Activated naive CD8-positive, alpha-beta T cell (primary cell): ENCODE measurements around the gene TPRX1.
"Not testable (repeated sequence)": the region's sequence is repeated elsewhere in the genome, so short reads cannot be mapped to it uniquely, and the experiment has no call there.

Experiments used
- H3K27ac Mint-ChIP-seq: one replicate; pipeline ENCODE4 v1.8.0; 2021; ENCODE audit warnings: mixed read lengths
- H3K27me3 Mint-ChIP-seq: one replicate; pipeline ENCODE4 v1.8.0; 2021; ENCODE audit warnings: mixed read lengths
- H3K36me3 Mint-ChIP-seq: one replicate; pipeline ENCODE4 v1.8.0; 2021; ENCODE audit warnings: mixed read lengths
- H3K4me1 Mint-ChIP-seq: one replicate; pipeline ENCODE4 v1.8.0; 2021; ENCODE audit warnings: low read depth, mixed read lengths
- H3K4me3 Mint-ChIP-seq: one replicate; pipeline ENCODE4 v1.8.0; 2021; ENCODE audit warnings: mild to moderate bottlenecking, mixed read lengths
- H3K9me3 Mint-ChIP-seq: one replicate; pipeline ENCODE4 v1.8.0; 2021; ENCODE audit warnings: low read depth, mixed read lengths

The TPRX1 gene

DNA sequence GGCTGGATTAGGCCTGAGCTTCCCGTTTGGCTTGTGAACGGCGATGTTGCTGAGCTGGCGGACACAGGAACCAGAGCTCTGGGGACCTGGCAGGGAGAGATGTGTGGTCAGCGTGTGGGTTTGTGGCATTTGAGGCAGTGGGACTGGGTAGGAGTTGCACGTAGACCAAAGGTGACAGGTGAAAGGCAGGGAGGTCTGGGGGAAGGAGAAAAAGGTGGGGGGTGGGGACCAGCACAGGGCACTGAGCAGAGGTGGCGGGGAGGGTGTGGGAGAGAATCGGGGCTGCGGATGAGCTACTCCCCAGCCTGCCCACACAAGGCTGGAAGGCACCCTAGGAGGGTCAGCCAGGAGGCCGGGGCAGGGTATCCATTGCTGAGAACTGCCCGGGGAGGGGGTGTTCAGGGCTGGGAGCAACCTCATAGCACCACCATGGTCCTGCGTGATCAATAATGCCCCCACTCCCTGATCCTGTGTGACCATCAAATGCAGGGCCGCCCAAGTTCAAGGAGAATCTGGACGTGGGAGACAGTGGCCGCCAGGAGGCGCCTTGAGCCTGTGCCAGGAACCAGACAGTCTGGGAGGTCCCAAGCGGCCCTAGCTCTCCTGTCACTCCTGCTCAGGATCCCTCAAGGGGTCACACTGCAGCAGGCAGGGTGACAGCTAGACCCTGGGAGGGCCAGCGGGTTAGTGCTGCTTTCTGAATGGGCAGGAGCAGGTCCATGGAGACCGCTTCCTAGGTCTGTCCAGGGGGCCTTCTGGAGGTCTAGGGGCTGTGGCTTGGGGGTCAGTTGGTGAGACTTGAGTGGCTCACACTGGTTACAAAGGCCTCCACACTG lies 38.6 kb downstream of the TPRX1 start:
- no peaks in the 10 kb centered on the region for H3K4me1 Mint-ChIP-seq
- no peaks in the 10 kb centered on the region for H3K9me3 Mint-ChIP-seq
- no peaks in the 10 kb centered on the region for H3K36me3 Mint-ChIP-seq
- no peak overlapping the region for H3K4me3 Mint-ChIP-seq
- no peaks in the 10 kb centered on the region for H3K27me3 Mint-ChIP-seq
- H3K27ac Mint-ChIP-seq = no peak overlapping the region

DNA sequence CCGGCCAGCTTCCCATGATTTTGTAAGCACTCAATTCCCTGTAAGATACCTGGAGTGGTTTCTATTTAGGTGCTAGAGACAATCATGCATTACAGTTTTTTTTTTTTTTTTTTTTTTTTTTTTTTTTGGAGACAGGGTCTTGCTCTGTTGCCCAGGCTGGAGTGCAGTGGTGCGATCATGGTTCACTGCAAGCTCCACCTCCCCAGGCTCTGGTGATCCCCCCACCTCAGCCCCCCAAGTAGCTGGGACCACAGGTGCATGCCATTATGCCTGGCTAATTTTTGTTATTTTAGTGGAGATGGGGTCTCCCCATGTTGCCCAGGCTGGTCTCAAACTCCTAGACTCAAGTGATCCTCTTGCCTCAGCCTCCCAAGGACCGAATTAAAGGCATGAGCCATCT lies 39.6 kb downstream of the TPRX1 start:
- not testable (repeated sequence) for H3K4me3 Mint-ChIP-seq, H3K9me3 Mint-ChIP-seq, H3K4me1 Mint-ChIP-seq, H3K36me3 Mint-ChIP-seq, H3K27me3 Mint-ChIP-seq, H3K27ac Mint-ChIP-seq

DNA sequence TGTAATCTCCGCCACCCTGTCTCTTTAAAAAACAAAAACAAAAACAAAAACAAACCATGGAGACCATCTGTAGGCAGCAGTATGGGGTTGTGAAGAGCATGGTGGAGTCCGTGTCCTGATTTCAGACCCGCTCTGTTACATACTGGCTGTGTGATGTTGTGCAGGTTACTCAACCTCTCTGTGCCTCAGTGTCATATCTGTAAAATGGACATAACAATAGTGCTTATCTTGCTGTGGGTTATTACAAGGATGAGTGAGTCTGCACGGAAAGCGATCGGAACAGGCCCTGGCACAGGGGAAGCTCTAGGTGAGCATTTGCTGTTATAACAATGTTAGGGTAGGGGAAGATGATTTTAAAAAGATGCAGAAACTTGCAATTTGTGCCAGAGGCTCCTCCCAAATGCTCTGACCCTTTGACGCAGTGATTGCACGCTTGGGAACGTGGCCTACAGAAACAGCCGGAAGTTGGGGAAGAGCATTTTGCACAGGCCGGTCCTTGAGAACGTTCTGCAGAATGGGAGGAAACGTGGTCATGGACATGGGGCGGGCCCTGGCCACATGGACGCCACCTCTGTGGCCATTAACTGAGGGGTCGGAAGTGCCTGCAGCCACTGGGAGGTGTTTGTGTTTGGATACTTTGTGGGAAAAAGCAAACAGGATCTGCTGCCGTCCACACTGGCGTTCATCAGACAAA lies 41.6 kb downstream of the TPRX1 start:
- Mint-ChIP-seq H3K27me3 (no peaks in the 10 kb centered on the region), H3K27ac (no peak overlapping the region), H3K36me3 (peaks cover 7% of the 10 kb centered on the region), H3K4me1 (no peaks in the 10 kb centered on the region), H3K9me3 (no peaks in the 10 kb centered on the region), H3K4me3 (no peak overlapping the region)

DNA sequence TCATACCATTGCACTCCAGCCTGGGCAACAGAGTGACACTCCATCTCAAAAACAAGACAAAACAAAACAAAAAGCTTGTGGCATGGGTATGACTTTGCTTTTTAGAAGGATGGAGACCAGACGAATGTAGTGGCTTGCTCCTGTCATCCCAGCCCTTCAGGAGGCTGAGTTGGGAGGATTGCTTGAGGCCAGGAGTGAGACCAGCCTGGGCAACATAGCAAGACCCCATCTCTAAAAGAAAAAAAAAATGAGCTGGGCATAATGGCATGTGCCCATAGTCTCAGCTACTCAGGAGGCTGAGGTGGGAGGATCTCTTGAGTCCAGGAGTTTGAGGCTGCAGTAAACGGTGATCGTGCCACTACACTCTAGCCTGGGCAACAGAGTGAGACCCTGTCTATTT lies 42.2 kb downstream of the TPRX1 start:
- Mint-ChIP-seq H3K4me3 (no peak overlapping the region), H3K36me3 (peaks cover 8% of the 10 kb centered on the region), H3K9me3 (no peaks in the 10 kb centered on the region), H3K27me3 (no peaks in the 10 kb centered on the region), H3K27ac (no peak overlapping the region), H3K4me1 (no peaks in the 10 kb centered on the region)

DNA sequence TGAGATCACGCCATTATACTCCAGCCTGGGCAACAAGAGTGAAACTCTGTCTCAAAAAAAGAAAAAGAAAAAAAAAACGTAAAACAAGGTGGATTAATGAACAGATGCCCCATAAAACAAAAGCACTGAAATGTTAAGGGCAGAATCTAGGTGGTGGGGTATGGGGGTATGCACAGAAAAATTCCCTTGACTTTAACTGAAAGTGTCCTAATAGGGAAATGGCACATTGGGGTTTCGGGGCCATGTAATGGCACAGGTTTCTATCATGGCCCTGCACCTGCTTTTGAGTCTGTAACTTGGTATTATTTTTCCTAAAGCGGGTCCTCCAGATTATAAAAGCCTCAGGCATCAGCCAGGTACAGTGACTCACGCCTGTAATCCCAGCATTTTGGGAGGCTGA lies 42.8 kb downstream of the TPRX1 start:
- Mint-ChIP-seq H3K9me3 (no peaks in the 10 kb centered on the region), H3K4me1 (no peaks in the 10 kb centered on the region), H3K27ac (no peak overlapping the region), H3K4me3 (no peak overlapping the region), H3K27me3 (no peaks in the 10 kb centered on the region), H3K36me3 (peaks cover 9% of the 10 kb centered on the region)

DNA sequence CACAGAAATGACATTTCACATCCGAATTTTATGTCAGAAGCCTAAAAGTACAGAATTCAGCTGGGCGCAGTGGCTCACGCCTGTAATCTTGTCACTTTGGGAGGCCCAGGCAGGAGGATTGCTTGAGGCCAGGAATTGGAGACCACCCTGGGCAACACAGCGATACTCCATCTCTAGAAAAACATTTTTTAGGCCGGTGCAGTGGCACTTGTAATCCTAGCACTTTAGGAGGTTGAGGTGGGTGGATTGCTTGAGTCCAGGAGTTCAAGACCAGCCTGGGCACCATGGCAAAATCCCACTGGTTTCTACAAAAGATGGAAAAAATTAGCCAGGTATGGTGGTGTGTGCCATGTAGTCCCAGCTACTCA lies 43.7 kb downstream of the TPRX1 start:
- H3K4me3 Mint-ChIP-seq = no peak overlapping the region
- no peaks in the 10 kb centered on the region for H3K27me3 Mint-ChIP-seq
- no peak overlapping the region for H3K27ac Mint-ChIP-seq
- no peaks in the 10 kb centered on the region for H3K9me3 Mint-ChIP-seq
- H3K36me3 Mint-ChIP-seq = peaks cover 9% of the 10 kb centered on the region
- H3K4me1 Mint-ChIP-seq = no peaks in the 10 kb centered on the region

DNA sequence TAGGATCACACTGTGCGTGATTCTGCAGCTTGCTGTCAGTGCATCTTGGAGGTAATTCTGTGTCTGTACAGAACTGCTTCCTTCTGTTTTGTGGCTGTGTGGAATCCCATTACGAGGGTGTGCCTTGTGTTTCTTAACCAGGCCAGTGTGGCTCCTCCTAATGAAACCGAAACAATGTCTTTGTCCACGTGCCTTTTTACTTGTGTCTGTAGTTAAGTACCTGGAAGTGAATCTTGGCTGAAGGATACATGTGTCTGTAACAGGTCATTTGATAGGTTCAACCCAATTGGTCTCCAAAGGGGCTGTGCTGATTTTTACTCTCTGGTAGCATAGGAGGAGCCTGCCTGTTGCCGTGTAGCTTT lies 45.9 kb downstream of the TPRX1 start:
- Mint-ChIP-seq H3K9me3 (no peaks in the 10 kb centered on the region), H3K27me3 (no peaks in the 10 kb centered on the region), H3K4me3 (no peak overlapping the region), H3K27ac (peak overlapping the region; percentile 6), H3K4me1 (no peaks in the 10 kb centered on the region), H3K36me3 (peaks cover 13% of the 10 kb centered on the region)

DNA sequence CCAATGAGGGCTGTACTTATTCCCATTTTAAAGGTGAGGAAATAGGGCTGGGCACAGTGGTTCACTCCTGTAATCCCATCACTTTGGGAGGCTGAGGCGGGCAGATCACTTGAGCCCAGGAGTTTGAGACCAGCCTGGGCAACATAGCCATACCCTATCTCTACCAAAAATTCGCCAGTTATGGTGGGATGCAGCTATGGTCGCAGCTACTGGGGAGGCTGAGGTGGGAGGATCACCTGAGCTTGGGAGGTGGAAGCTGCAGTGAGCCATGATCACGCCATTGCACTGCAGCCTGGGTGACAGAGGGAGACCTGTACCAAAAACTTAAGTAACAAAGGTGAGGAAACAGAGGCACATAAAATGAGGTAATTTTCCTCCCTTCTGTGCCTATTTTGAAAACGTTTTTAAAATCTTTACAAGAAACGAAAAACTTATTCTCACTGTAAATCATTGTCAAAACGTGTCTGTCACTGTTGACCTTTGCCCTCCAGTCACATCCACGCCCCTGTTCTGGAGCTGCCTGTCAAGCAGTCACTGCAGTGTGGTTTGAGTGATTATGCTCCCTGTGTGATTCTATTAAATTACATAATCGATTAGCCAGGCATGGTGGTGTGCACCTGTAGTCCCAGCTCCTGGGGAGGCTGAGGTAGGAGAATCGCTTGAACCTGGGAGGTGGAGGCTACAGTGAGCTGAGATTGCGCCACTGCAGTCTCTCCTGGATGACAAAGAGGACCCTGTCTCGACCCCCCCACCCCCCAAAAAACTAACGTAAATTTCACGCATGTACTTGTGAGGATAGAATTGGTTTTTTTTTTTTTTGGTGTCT lies 46.5 kb downstream of the TPRX1 start:
- no peaks in the 10 kb centered on the region for H3K9me3 Mint-ChIP-seq
- no peak overlapping the region for H3K4me3 Mint-ChIP-seq
- H3K27me3 Mint-ChIP-seq = no peaks in the 10 kb centered on the region
- no peak overlapping the region for H3K27ac Mint-ChIP-seq
- H3K4me1 Mint-ChIP-seq = no peaks in the 10 kb centered on the region
- peaks cover 15% of the 10 kb centered on the region for H3K36me3 Mint-ChIP-seq

DNA sequence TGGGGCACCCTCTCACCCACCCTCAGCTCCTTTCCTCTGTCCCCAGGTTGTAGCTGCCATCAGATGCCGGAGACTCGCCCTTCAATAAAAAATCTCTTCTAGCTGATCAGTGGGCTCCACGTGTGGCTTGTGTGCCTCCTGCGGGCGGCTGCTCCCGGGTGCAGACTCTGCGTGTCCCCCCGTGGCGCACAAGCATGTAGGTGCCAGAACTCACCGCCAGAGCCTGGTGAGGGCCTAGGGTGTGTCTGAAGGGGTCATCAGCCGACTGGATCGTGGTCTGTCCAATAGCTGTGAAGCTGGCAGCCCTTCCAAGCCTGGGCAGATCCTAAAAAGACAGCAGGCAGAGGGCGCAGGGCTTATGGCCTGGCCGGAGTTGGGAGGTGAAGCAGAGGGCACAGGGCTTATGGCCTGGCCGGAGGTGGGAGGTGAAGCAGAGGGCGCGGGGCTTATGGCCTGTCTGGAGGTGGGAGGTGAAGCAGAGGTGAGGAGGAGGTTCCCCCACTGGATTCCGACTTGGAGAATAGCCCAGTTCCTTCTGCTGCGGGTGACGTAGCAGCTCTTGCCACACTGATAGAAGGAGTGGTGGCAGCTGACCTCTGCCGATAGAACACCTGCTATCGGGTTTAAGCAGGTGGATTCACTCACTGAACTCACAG lies 47.3 kb downstream of the TPRX1 start:
- Mint-ChIP-seq H3K27ac (no peak overlapping the region), H3K4me3 (no peak overlapping the region), H3K36me3 (peaks cover 15% of the 10 kb centered on the region)

DNA sequence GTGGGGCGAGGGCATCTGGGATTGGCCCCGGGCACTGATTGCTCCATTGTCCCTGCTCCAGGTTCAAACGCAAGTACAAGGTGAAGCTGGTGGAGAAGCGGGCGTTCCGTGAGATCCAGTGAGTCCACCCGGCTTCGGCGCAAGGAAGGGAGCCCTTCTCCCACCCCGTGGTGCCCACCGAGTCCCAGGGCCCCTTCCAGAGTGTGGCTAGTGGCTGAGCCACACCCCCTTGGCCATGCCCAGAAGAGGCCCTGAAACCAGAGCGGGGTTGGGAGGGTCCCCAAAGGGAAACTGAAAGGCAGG lies 47.8 kb downstream of the TPRX1 start:
- no peak overlapping the region for H3K4me3 Mint-ChIP-seq
- no peak overlapping the region for H3K27ac Mint-ChIP-seq
- H3K9me3 Mint-ChIP-seq = no peaks in the 10 kb centered on the region
- H3K4me1 Mint-ChIP-seq = no peaks in the 10 kb centered on the region
- H3K36me3 Mint-ChIP-seq = peaks cover 15% of the 10 kb centered on the region
- H3K27me3 Mint-ChIP-seq = no peaks in the 10 kb centered on the region

More for the DNA sequence above, 47.3 kb downstream of the TPRX1 start:
- Mint-ChIP-seq H3K27me3 (no peaks in the 10 kb centered on the region), H3K9me3 (no peaks in the 10 kb centered on the region), H3K4me1 (no peaks in the 10 kb centered on the region)

DNA sequence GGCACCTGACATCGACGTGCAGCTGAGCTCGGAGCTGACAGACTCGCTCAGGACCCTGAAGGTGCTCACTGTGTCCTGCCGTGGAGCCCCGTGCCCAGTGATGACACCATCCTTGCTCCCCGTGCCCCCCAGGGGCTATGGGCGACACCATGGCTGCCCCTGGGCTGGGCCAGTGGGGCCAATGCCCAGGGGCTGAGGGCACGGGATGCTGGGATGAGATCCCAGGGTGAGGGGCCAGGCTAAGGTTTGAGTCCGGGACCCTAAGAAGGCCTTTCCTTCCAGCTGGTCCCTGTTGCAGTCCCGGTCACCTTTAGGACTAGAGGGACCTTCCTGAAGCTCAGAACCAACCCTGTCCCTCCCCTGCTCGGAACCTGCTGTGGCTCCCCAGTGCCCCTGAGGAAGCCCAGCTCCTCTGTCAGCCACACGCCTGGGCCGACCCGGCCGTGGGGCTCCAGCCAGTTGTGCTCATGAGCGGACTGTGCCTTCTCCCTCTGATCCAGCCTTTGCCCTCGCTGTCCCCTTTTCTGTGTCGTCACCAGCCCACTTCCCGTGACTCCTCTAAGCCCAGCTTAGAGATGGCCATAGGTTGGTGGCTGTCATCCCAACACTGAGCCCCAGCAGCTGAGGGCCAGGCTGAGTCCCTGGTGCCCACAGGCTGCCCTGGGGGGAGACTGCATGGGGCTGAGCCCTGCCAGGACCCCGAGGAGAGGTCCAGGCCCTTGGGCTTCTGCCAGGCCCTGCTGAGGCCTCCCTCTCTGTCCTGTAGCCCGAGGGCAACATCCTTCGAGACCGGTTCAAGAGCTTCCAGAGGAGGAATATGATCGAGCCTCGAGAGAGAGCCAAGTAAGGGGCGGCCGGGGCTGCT lies 48.4 kb downstream of the TPRX1 start:
- H3K27ac Mint-ChIP-seq = no peak overlapping the region
- H3K9me3 Mint-ChIP-seq = no peaks in the 10 kb centered on the region
- no peak overlapping the region for H3K4me3 Mint-ChIP-seq
- peaks cover 15% of the 10 kb centered on the region for H3K36me3 Mint-ChIP-seq
- no peaks in the 10 kb centered on the region for H3K4me1 Mint-ChIP-seq
- no peaks in the 10 kb centered on the region for H3K27me3 Mint-ChIP-seq

DNA sequence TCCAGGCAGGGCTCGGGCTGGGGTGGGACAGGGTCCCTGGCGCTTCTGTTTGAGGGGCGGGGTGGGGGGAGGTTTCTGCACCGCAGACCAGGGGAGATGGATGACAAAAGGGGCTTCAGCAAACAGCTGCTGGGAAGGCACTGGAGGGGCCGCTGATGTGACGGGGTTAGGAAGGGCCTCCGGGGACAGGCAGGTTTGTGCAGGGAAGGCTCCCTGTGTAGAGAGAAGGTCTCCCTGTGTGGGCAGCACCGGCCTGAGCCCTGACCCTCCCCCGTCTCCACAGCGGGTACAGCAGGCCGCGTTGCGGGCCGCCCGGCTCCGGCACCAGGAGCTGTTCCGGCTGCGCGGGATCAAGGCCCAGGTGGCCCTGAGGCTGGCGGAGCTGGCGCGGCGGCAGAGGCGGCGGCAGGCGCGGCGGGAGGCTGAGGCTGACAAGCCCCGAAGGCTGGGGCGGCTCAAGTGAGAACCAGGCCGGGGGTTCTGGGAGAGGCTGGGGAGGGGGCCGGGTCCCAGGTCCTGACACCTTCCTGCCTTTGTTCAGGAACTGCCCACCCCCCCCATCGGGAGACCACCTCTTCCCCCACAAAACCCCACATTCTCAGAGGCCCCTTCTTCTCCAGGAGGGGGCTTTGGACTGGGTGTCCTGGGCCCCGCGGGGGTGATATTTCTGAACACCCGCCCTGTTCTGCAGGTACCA lies 49.1 kb downstream of the TPRX1 start:
- no peak overlapping the region for H3K27ac Mint-ChIP-seq
- no peak overlapping the region for H3K4me3 Mint-ChIP-seq
- H3K9me3 Mint-ChIP-seq = no peaks in the 10 kb centered on the region
- peaks cover 3% of the 10 kb centered on the region for H3K4me1 Mint-ChIP-seq
- H3K27me3 Mint-ChIP-seq = no peaks in the 10 kb centered on the region
- peaks cover 15% of the 10 kb centered on the region for H3K36me3 Mint-ChIP-seq

DNA sequence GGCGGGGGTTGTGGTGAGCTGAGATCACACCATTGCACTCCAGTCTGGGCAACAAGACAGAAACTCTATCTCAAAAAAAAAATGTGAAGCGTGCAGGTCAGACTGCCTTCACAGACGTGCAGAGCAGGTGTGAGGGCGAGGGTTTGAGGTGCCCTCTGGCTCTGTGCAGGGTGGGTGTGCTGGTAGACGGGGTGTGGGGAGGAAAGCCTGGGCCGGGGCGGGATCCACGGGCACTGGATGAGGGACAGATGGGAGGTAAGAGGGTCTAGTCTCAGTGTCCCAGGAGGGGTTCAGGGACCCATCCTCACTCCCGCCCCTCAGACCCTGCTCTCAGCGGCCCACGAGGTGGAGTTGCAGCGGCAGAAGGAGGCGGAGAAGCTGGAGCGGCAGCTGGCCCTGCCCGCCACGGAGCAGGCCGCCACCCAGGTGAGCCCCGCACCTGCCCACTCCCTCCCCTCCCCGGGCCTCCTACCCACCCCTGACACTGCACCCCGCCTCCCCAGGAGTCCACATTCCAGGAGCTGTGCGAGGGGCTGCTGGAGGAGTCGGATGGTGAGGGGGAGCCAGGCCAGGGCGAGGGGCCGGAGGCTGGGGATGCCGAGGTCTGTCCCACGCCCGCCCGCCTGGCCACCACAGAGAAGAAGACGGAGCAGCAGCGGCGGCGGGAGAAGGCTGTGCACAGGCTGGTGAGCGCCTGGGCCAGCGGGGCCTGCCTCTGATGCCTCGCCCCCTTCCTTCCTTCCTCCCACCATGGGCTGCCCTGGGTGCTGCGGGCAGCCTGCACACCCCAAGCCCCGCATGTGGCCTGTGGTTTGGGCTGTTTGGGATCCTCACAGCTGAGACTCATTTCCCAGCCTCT lies 49.9 kb downstream of the TPRX1 start:
- Mint-ChIP-seq H3K27ac (peak overlapping the region; percentile 10), H3K9me3 (no peaks in the 10 kb centered on the region), H3K4me1 (peaks cover 6% of the 10 kb centered on the region), H3K27me3 (no peaks in the 10 kb centered on the region), H3K4me3 (no peak overlapping the region), H3K36me3 (peaks cover 15% of the 10 kb centered on the region)
